GM19467 (cell line): Measurements from ENCODE around the gene SLC24A4.

Experiments
- ATAC-seq: cut with Tn5 transposase; IDR thresholded peaks from one replicate; pipeline ENCODE4 v1.9.1; 2021; ENCODE audit warnings: mild to moderate bottlenecking, moderate library complexity; ENCODE audit not compliant: unreplicated experiment

Gene SLC24A4

GRCh38 chr14:92366237-92366636 is 43.3 kb downstream of the SLC24A4 start:
- ATAC-seq, result no peak

- ATAC-seq, result no peak
Measured at GRCh38 chr14:92368001-92368400, 45.0 kb downstream of the SLC24A4 start.

GRCh38 chr14:92369097-92369496 is 46.1 kb downstream of the SLC24A4 start:
- ATAC-seq, result no peak

- no peak for ATAC-seq
Measured at GRCh38 chr14:92372230-92372629, 49.3 kb downstream of the SLC24A4 start.

- no peak for ATAC-seq
Measured at GRCh38 chr14:92373336-92373735, 50.4 kb downstream of the SLC24A4 start.

- no peak for ATAC-seq
Measured at GRCh38 chr14:92380131-92380530, 57.2 kb downstream of the SLC24A4 start.

GRCh38 chr14:92380582-92380981 is 57.6 kb downstream of the SLC24A4 start:
- ATAC-seq, result no peak

GRCh38 chr14:92382677-92383076 is 59.7 kb downstream of the SLC24A4 start:
- ATAC-seq, result no peak

GRCh38 chr14:92383805-92384204 is 60.8 kb downstream of the SLC24A4 start:
- no peak for ATAC-seq

GRCh38 chr14:92384461-92385133 is 61.6 kb downstream of the SLC24A4 start:
- no peak for ATAC-seq

- ATAC-seq, result no peak
Measured at GRCh38 chr14:92385561-92385960, 62.6 kb downstream of the SLC24A4 start.

GRCh38 chr14:92386165-92386564 is 63.2 kb downstream of the SLC24A4 start:
- no peak for ATAC-seq

GRCh38 chr14:92386637-92387036 is 63.7 kb downstream of the SLC24A4 start:
- ATAC-seq, result no peak

GRCh38 chr14:92387578-92387977 is 64.6 kb downstream of the SLC24A4 start:
- ATAC-seq, result no peak

- ATAC-seq, result no peak
Measured at GRCh38 chr14:92389598-92390158, 66.7 kb downstream of the SLC24A4 start.

GRCh38 chr14:92391726-92392125 is 68.8 kb downstream of the SLC24A4 start:
- ATAC-seq, result no peak

GRCh38 chr14:92392711-92393110 is 69.7 kb downstream of the SLC24A4 start:
- no peak for ATAC-seq

GRCh38 chr14:92397150-92397952 is 74.4 kb downstream of the SLC24A4 start:
- no peak for ATAC-seq

GRCh38 chr14:92397953-92398564 is 75.1 kb downstream of the SLC24A4 start:
- ATAC-seq, result no peak

GRCh38 chr14:92398888-92399636 is 76.1 kb downstream of the SLC24A4 start:
- no peak for ATAC-seq
